Peyer's patch (tissue), 4 donors: ENCODE results near the gene LDLRAD3. TPM values are rescaled to one million over a fixed set of nuclear protein-coding genes. Genes with fewer than 3 reads are reported as not detected.
A peak's percentile ranks its signal among the peaks of the same experiment; 100 is the strongest.

ENCODE experiments used
- DNase-seq, 3 donors: peaks; one replicate each; pipeline ENCODE4 v3.0.0-alpha.2; 2017 to 2019
- H3K27ac ChIP-seq, 4 donors: fragments of 200-600 bp; sonication (generic); one replicate each; pipeline ENCODE4 v1.5.1; 2016 to 2019
- H3K27me3 ChIP-seq, 2 donors: fragments of 200-600 bp; sonication (generic); one replicate each; pipeline ENCODE4 v1.5.1; 2019
- H3K36me3 ChIP-seq, 3 donors: fragments of 200-600 bp; sonication (generic); one replicate each; pipeline ENCODE4 v1.5.1; 2016 to 2019
- H3K4me1 ChIP-seq, 4 donors: fragments of 200-600 bp; sonication (generic); one replicate each; pipeline ENCODE4 v1.5.1; 2016 to 2019
- H3K4me3 ChIP-seq, 4 donors: fragments of 200-600 bp; sonication (generic); 1 replicate in 3 of 4; 2 replicates in 1 of 4; pipeline ENCODE4 v1.5.1; 2016 to 2019; ENCODE audit warnings: mild to moderate bottlenecking in 1 of 4
- H3K9me3 ChIP-seq, 4 donors: fragments of 200-600 bp; sonication (generic); one replicate each; pipeline ENCODE4 v1.5.1; 2016 to 2019; ENCODE audit warnings: mild to moderate bottlenecking in 1 of 4
- CTCF ChIP-seq, 6 experiments: fragments of 450-650 bp in 4 of 6; fragments of 200-600 bp in 2 of 6; sonication (generic) in 1 of 6; IDR thresholded peaks; one replicate each; pipeline ENCODE4 v1.5.1; 2017 to 2019; ENCODE audit warnings: antibody characterized with exemption in 6 of 6, mild to moderate bottlenecking in 3 of 6, moderate library complexity in 1 of 6
- POLR2A ChIP-seq, 2 donors: fragments of 450-650 bp; IDR thresholded peaks; one replicate each; pipeline ENCODE4 v1.5.1; 2017; ENCODE audit warnings: antibody characterized with exemption in 2 of 2, mild to moderate bottlenecking in 2 of 2, moderate library complexity in 2 of 2
- total RNA-seq, 4 donors: library from RNA; depleted of rRNA; stranded (reverse); fragments of >200 nt; gene quantifications; one replicate each; pipeline ENCODE4 v1.1.0, GENCODE V29; 2016

Gene LDLRAD3
- total RNA-seq, 4 donors from 2014 or later, result 1.2 to 14.0 (median 4.8) TPM

GRCh38 chr11:35969089-35970042, 25.5 kb downstream of the LDLRAD3 start:
- no peaks in the 10 kb centered on the region for H3K27me3 ChIP-seq
- H3K4me3 ChIP-seq, result no peak overlapping the region
- DNase-seq, result no peak
- no peaks in the 10 kb centered on the region for H3K9me3 ChIP-seq
- peak overlapping the region in 1 of 4 donors; percentile 29 for H3K27ac ChIP-seq
- TF ChIP-seq CTCF (IDR thresholded peaks at IDR 0.05) (no peak), POLR2A (IDR thresholded peaks at IDR 0.05) (no peak)
- peaks cover 0 to 6% (median 0%) of the 10 kb centered on the region in 4 donors for H3K4me1 ChIP-seq
- H3K36me3 ChIP-seq, result no peaks in the 10 kb centered on the region

- DNase-seq, result no peak
- Histone ChIP-seq H3K36me3 (no peaks in the 10 kb centered on the region), H3K27me3 (no peaks in the 10 kb centered on the region), H3K9me3 (no peaks in the 10 kb centered on the region), H3K4me3 (no peak overlapping the region), H3K27ac (no peak overlapping the region), H3K4me1 (peaks cover 0 to 6% (median 0%) of the 10 kb centered on the region in 4 donors)
- TF ChIP-seq POLR2A (IDR thresholded peaks at IDR 0.05) (no peak), CTCF (IDR thresholded peaks at IDR 0.05) (no peak)
Observed at GRCh38 chr11:35970445-35970844, 26.6 kb downstream of the LDLRAD3 start.

- Histone ChIP-seq H3K4me3 (no peak overlapping the region), H3K27ac (no peak overlapping the region), H3K27me3 (no peaks in the 10 kb centered on the region), H3K36me3 (no peaks in the 10 kb centered on the region), H3K4me1 (peaks cover 0 to 6% (median 0%) of the 10 kb centered on the region in 4 donors), H3K9me3 (no peaks in the 10 kb centered on the region)
- no peak for DNase-seq
- TF ChIP-seq POLR2A (IDR thresholded peaks at IDR 0.05) (no peak), CTCF (IDR thresholded peaks at IDR 0.05) (no peak)
Observed at GRCh38 chr11:35971841-35972422, 28.1 kb downstream of the LDLRAD3 start.

- Histone ChIP-seq H3K9me3 (no peaks in the 10 kb centered on the region), H3K27ac (peak overlapping the region in 1 of 4 donors; percentile 4), H3K4me3 (no peak overlapping the region), H3K27me3 (no peaks in the 10 kb centered on the region), H3K4me1 (no peaks in the 10 kb centered on the region), H3K36me3 (no peaks in the 10 kb centered on the region)
- no peak for DNase-seq
- TF ChIP-seq CTCF (IDR thresholded peaks at IDR 0.05) (no peak), POLR2A (IDR thresholded peaks at IDR 0.05) (no peak)
Observed at GRCh38 chr11:35974882-35975589, 31.2 kb downstream of the LDLRAD3 start.

GRCh38 chr11:35976434-35976833, 32.6 kb downstream of the LDLRAD3 start:
- TF ChIP-seq POLR2A (IDR thresholded peaks at IDR 0.05) (no peak), CTCF (IDR thresholded peaks at IDR 0.05) (no peak)
- H3K9me3 ChIP-seq, result no peaks in the 10 kb centered on the region
- no peak for DNase-seq
- H3K4me1 ChIP-seq, result no peaks in the 10 kb centered on the region
- H3K4me3 ChIP-seq, result no peak overlapping the region
- no peaks in the 10 kb centered on the region for H3K27me3 ChIP-seq
- H3K36me3 ChIP-seq, result no peaks in the 10 kb centered on the region
- H3K27ac ChIP-seq, result no peak overlapping the region
